ENCODE results near the gene STK11.

DNA sequence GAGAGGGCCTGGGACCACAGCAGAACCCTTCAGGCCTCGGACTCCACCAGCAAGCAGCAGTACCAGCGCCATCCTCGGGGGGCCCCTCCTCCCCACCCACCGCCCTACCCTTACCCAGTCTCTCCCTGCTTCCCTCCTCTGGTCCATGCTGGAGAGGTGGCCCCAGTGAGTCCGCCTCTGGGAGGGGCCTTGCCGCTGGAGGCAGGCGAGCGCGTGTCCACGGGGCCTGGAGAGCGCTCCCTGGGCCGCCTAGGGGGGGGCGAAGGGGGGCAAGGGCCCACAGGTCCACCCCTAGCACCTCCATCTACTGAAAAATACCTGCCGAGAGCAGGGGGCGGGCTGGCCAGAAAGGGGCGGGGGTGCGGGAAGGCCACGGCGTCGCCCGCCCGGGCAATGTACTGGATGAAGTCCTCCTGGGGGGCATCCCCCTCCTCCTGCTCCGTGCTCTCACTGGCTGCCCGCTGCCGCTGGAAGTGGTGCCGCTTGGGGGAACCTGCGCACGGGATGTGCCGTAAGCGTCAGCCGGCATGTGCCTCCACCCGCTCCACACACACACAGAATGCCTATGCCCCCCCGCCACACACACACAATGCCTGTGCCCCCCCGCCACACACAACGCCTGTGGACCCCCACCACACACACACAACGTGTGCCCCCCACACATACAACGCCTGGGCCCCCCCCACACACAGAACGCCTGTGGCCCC is 25.4 kb downstream of the STK11 start:
- TF ChIP-seq, protein P1, sequence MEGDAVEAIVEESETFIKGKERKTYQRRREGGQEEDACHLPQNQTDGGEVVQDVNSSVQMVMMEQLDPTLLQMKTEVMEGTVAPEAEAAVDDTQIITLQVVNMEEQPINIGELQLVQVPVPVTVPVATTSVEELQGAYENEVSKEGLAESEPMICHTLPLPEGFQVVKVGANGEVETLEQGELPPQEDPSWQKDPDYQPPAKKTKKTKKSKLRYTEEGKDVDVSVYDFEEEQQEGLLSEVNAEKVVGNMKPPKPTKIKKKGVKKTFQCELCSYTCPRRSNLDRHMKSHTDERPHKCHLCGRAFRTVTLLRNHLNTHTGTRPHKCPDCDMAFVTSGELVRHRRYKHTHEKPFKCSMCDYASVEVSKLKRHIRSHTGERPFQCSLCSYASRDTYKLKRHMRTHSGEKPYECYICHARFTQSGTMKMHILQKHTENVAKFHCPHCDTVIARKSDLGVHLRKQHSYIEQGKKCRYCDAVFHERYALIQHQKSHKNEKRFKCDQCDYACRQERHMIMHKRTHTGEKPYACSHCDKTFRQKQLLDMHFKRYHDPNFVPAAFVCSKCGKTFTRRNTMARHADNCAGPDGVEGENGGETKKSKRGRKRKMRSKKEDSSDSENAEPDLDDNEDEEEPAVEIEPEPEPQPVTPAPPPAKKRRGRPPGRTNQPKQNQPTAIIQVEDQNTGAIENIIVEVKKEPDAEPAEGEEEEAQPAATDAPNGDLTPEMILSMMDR (IDR thresholded peaks at IDR 0.05 in 4 of 5, conservative IDR thresholded peaks at IDR 0.05 in 1 of 5), result no peak
- TF ChIP-seq POLR2A (IDR thresholded peaks at IDR 0.05), result no peak

Data from gastrocnemius medialis (tissue), 4 donors.